Activated T-cell treated with anti-CD3 and anti-CD28 coated beads, Interleukin-2, amount 50 U/mL, for 4 hours (primary cell): ENCODE data around the gene ESPN. TPM values are rescaled to one million over a fixed set of nuclear protein-coding genes. Genes with fewer than 3 reads are reported as not detected.
"Not testable (repeated sequence)": the region's sequence is repeated elsewhere in the genome, so short reads cannot be mapped to it uniquely, and the experiment has no call there.

Experiments
- ATAC-seq, 2 donors: fragments of 200-7000 bp; cut with Tn5 transposase; one replicate each; pipeline ENCODE4 v1.10.0; 2021
- DNase-seq: peaks from one replicate; pipeline ENCODE4 v3.0.0-alpha.2; 2020
- H3K27me3 Mint-ChIP-seq: one replicate; pipeline ENCODE4 v1.8.0; 2021; ENCODE audit warnings: low read depth, mixed read lengths
- H3K36me3 Mint-ChIP-seq: one replicate; pipeline ENCODE4 v1.8.0; 2022; ENCODE audit warnings: mixed read lengths; ENCODE audit not compliant: insufficient read depth
- H3K4me1 Mint-ChIP-seq: one replicate; pipeline ENCODE4 v1.8.0; 2021; ENCODE audit warnings: low read depth, mixed read lengths
- H3K4me3 Mint-ChIP-seq: one replicate; pipeline ENCODE4 v1.8.0; 2021; ENCODE audit warnings: mild to moderate bottlenecking, moderate library complexity, mixed read lengths
- H3K9me3 Mint-ChIP-seq: one replicate; pipeline ENCODE4 v1.8.0; 2021; ENCODE audit warnings: mixed read lengths
- total RNA-seq, 3 donors: library from RNA; stranded (reverse); gene quantifications; one replicate each; pipeline ENCODE4 v1.2.1, GENCODE V29; 2021

ESPN gene
- total RNA-seq, 3 donors from 2014 or later, result 0.42 to 0.76 (median 0.60) TPM

- H3K9me3 Mint-ChIP-seq, DNase-seq, H3K4me3 Mint-ChIP-seq, ATAC-seq, H3K36me3 Mint-ChIP-seq, H3K4me1 Mint-ChIP-seq: not testable (repeated sequence)
- H3K27me3 Mint-ChIP-seq, result peaks cover 22% of the 10 kb centered on the region
Measured at GRCh38 chr1:6428453-6428852, 3.9 kb downstream of the ESPN start.

GRCh38 chr1:6429660-6430411, 5.3 kb downstream of the ESPN start:
- H3K4me1 Mint-ChIP-seq, DNase-seq, H3K4me3 Mint-ChIP-seq, ATAC-seq, H3K36me3 Mint-ChIP-seq, H3K9me3 Mint-ChIP-seq: not testable (repeated sequence)
- H3K27me3 Mint-ChIP-seq, result peaks cover 20% of the 10 kb centered on the region

- H3K4me3 Mint-ChIP-seq, DNase-seq, H3K36me3 Mint-ChIP-seq, H3K9me3 Mint-ChIP-seq, ATAC-seq, H3K4me1 Mint-ChIP-seq: not testable (repeated sequence)
- peaks cover 17% of the 10 kb centered on the region for H3K27me3 Mint-ChIP-seq
Measured at GRCh38 chr1:6431645-6432579, 7.3 kb downstream of the ESPN start.

GRCh38 chr1:6434186-6434585, 9.6 kb downstream of the ESPN start:
- Mint-ChIP-seq H3K4me3 (no peak overlapping the region), H3K9me3 (no peaks in the 10 kb centered on the region), H3K4me1 (peaks cover 2% of the 10 kb centered on the region), H3K36me3 (no peaks in the 10 kb centered on the region), H3K27me3 (peaks cover 17% of the 10 kb centered on the region)
- DNase-seq (no peak), ATAC-seq (no peak)

- ATAC-seq (no peak), DNase-seq (no peak)
- Mint-ChIP-seq H3K9me3 (no peaks in the 10 kb centered on the region), H3K27me3 (peaks cover 21% of the 10 kb centered on the region), H3K4me1 (peaks cover 6% of the 10 kb centered on the region), H3K36me3 (no peaks in the 10 kb centered on the region), H3K4me3 (no peak overlapping the region)
Measured at GRCh38 chr1:6435129-6435528, 10.6 kb downstream of the ESPN start.

- H3K4me1 Mint-ChIP-seq, result peaks cover 6% of the 10 kb centered on the region
- DNase-seq, result no peak
- ATAC-seq, result no peak
- H3K36me3 Mint-ChIP-seq, result no peaks in the 10 kb centered on the region
- H3K9me3 Mint-ChIP-seq, result no peaks in the 10 kb centered on the region
- H3K4me3 Mint-ChIP-seq, result no peak overlapping the region
- peaks cover 19% of the 10 kb centered on the region for H3K27me3 Mint-ChIP-seq
Measured at GRCh38 chr1:6435547-6435946, 11.0 kb downstream of the ESPN start.

- not testable (repeated sequence) for H3K9me3 Mint-ChIP-seq, H3K4me3 Mint-ChIP-seq, H3K4me1 Mint-ChIP-seq, ATAC-seq, H3K36me3 Mint-ChIP-seq, DNase-seq
- H3K27me3 Mint-ChIP-seq, result peaks cover 20% of the 10 kb centered on the region
Measured at GRCh38 chr1:6436277-6436676, 11.7 kb downstream of the ESPN start.

GRCh38 chr1:6437012-6437700, 12.6 kb downstream of the ESPN start:
- not testable (repeated sequence) for H3K9me3 Mint-ChIP-seq, H3K36me3 Mint-ChIP-seq, H3K4me1 Mint-ChIP-seq, H3K4me3 Mint-ChIP-seq, DNase-seq, ATAC-seq
- peaks cover 27% of the 10 kb centered on the region for H3K27me3 Mint-ChIP-seq

GRCh38 chr1:6438047-6438525, 13.5 kb downstream of the ESPN start:
- Mint-ChIP-seq H3K36me3 (no peaks in the 10 kb centered on the region), H3K9me3 (no peaks in the 10 kb centered on the region), H3K4me3 (no peak overlapping the region), H3K4me1 (peaks cover 8% of the 10 kb centered on the region), H3K27me3 (peaks cover 30% of the 10 kb centered on the region)
- DNase-seq (peak; percentile 69), ATAC-seq (peak; percentile 53 to 60)

- peak; percentile 89 to 92 for ATAC-seq
- H3K9me3 Mint-ChIP-seq, result no peaks in the 10 kb centered on the region
- peak; percentile 70 for DNase-seq
- H3K36me3 Mint-ChIP-seq, result no peaks in the 10 kb centered on the region
- H3K27me3 Mint-ChIP-seq, result peaks cover 33% of the 10 kb centered on the region
- peak overlapping the region; percentile 43 for H3K4me3 Mint-ChIP-seq
- peaks cover 12% of the 10 kb centered on the region for H3K4me1 Mint-ChIP-seq
Measured at GRCh38 chr1:6440198-6441126, 15.9 kb downstream of the ESPN start.

- peaks cover 14% of the 10 kb centered on the region for H3K4me1 Mint-ChIP-seq
- peaks cover 41% of the 10 kb centered on the region for H3K27me3 Mint-ChIP-seq
Measured at GRCh38 chr1:6441586-6441985, 17.0 kb downstream of the ESPN start.

GRCh38 chr1:6443339-6444115, 19.0 kb downstream of the ESPN start:
- H3K9me3 Mint-ChIP-seq, result no peaks in the 10 kb centered on the region
- ATAC-seq (no peak), DNase-seq (no peak)
- peaks cover 40% of the 10 kb centered on the region for H3K27me3 Mint-ChIP-seq
- H3K36me3 Mint-ChIP-seq, result no peaks in the 10 kb centered on the region
- H3K4me1 Mint-ChIP-seq, result peaks cover 16% of the 10 kb centered on the region
- no peak overlapping the region for H3K4me3 Mint-ChIP-seq

More at GRCh38 chr1:6441586-6441985, 17.0 kb downstream of the ESPN start:
- Mint-ChIP-seq H3K4me3 (no peak overlapping the region), H3K36me3 (no peaks in the 10 kb centered on the region), H3K9me3 (no peaks in the 10 kb centered on the region)
- DNase-seq, result no peak
- ATAC-seq, result no peak

GRCh38 chr1:6444377-6444776, 19.8 kb downstream of the ESPN start:
- H3K9me3 Mint-ChIP-seq, result no peaks in the 10 kb centered on the region
- H3K27me3 Mint-ChIP-seq, result peaks cover 42% of the 10 kb centered on the region
- no peak for DNase-seq
- ATAC-seq, result no peak
- no peaks in the 10 kb centered on the region for H3K36me3 Mint-ChIP-seq
- H3K4me1 Mint-ChIP-seq, result peaks cover 18% of the 10 kb centered on the region
- H3K4me3 Mint-ChIP-seq, result no peak overlapping the region
